PC-3 (cell line): ENCODE results near the gene ABLIM2.

ENCODE experiments used
- CTCF ChIP-seq: fragments of 300-600 bp; sonication (generic); conservative IDR thresholded peaks from 2 replicates; pipeline ENCODE4 v1.5.1; 2017; ENCODE audit warnings: antibody characterized with exemption, low read depth, mild to moderate bottlenecking, low read length
- EZH2 ChIP-seq: fragments of 300-600 bp; sonication (generic); IDR thresholded peaks from one replicate; pipeline ENCODE4 v1.6.1; 2017; ENCODE audit warnings: antibody characterized with exemption, mild to moderate bottlenecking, low read length; ENCODE audit not compliant: unreplicated experiment

- TF ChIP-seq CTCF (no peak), EZH2 (no peak)
Observed at GRCh38 chr4:8039853-8040252, 118.8 kb downstream of the ABLIM2 start.
